Lower leg skin (tissue), 3 donors: ENCODE measurements around the gene RPS10.

Experiments used
- POLR2A ChIP-seq, 2 donors: fragments of 450-650 bp; IDR thresholded peaks; one replicate each; pipeline ENCODE4 v1.6.1; 2016 to 2017; ENCODE audit warnings: antibody characterized with exemption in 2 of 2, mild to moderate bottlenecking in 1 of 2, moderate library complexity in 1 of 2
- TF ChIP-seq, protein P1 (sequence below), 3 donors: fragments of 450-650 bp; IDR thresholded peaks; one replicate each; pipeline ENCODE4 v1.5.1; 2016; ENCODE audit warnings: antibody characterized with exemption in 3 of 3, mild to moderate bottlenecking in 3 of 3, moderate library complexity in 2 of 3

DNA sequence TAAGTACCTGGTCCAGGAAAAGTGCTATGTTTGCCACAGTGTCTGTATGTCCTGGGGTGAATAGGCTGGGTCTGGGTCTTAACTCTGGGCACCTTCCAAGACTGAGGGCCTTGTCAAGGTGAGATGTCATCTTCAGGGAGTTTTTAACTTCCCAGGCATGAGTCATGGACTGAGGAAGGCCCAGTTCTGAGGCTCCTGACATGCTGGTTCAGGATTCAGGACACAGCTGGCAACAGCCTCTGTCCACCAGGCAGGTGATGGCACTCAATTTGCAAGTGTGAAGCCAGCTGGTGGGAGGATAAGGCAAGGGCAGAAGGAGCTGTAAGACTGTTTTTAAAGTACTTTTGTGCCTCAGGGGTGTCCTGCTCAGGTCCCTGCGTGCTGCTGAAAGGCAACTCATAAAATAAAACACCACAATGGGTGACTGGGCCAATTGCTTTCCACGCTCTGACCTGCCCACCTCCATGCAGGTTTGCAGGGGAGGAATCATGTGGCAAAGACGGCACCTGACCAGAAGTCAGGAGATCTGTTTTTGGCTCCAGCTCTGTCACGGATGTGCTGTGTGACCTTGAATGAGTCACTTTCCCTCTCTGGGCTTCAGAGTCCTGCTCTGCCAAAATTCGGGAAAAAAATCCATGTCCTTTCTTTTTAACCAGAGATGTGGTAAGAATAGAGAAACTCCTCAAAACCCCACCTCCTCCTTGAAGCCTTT, 35.1 kb upstream of the RPS10 start:
- TF ChIP-seq, protein P1, sequence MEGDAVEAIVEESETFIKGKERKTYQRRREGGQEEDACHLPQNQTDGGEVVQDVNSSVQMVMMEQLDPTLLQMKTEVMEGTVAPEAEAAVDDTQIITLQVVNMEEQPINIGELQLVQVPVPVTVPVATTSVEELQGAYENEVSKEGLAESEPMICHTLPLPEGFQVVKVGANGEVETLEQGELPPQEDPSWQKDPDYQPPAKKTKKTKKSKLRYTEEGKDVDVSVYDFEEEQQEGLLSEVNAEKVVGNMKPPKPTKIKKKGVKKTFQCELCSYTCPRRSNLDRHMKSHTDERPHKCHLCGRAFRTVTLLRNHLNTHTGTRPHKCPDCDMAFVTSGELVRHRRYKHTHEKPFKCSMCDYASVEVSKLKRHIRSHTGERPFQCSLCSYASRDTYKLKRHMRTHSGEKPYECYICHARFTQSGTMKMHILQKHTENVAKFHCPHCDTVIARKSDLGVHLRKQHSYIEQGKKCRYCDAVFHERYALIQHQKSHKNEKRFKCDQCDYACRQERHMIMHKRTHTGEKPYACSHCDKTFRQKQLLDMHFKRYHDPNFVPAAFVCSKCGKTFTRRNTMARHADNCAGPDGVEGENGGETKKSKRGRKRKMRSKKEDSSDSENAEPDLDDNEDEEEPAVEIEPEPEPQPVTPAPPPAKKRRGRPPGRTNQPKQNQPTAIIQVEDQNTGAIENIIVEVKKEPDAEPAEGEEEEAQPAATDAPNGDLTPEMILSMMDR (IDR thresholded peaks at IDR 0.05) = no peak
- TF ChIP-seq POLR2A (IDR thresholded peaks at IDR 0.05) = no peak
